ENCODE measurements around the gene SLC20A1.

- TF ChIP-seq CTCF (IDR thresholded peaks at IDR 0.05) (no peak), POLR2A (IDR thresholded peaks at IDR 0.05) (no peak), POLR2AphosphoS5 (IDR thresholded peaks at IDR 0.05) (no peak)
These were observed 13.3 kb downstream of the SLC20A1 start for GRCh38 chr2:112658839-112659667.
